A549 (cell line): ENCODE data around the gene SSU72. TPM values are rescaled to one million over a fixed set of nuclear protein-coding genes. Genes with fewer than 3 reads are reported as not detected.

ENCODE experiments used
- ATAC-seq, 2 experiments: fragments of 200-7000 bp in 1 of 2; fragments of >200 bp in 1 of 2; cut with Nextera tagmentation in 1 of 2; cut with Tn5 transposase in 1 of 2; 3 replicates each; pipeline versions ENCODE4 v1.8.0 to v1.9.1; 2018 to 2020; ENCODE audit warnings: mild to moderate bottlenecking in 1 of 2, moderate library complexity in 1 of 2
- CTCF ChIA-PET: fragments of 300-600 bp; sonication (Branson Sonifier 250); formaldehyde crosslinking; extraction: SDS; loops from one replicate; lab custom pipeline; 2021; ENCODE audit warnings: antibody characterized with exemption, inconsistent platforms; lab: Yijun Ruan, JAX
- POLR2A ChIA-PET: fragments of 350-600 bp; formaldehyde crosslinking; extraction: SDS; loops from one replicate; lab custom pipeline; 2021; ENCODE audit warnings: antibody characterized with exemption, inconsistent platforms; lab: Yijun Ruan, JAX
- DNase-seq, 2 experiments: peaks; one replicate each; pipeline versions ENCODE4 v3.0.0 to v3.0.0-alpha.2; 2011 to 2016; ENCODE audit warnings: low read depth in 1 of 2, low spot score in 1 of 2
- FAIRE-seq: peaks from 2 replicates; lab custom pipeline; 2011; peaks lifted over from hg19 to GRCh38; lab: Jason Lieb, UNC
- H3K27ac ChIP-seq, 2 experiments: fragments of >200 bp; sonication (Bioruptor Twin); formaldehyde crosslinking; 3 replicates each; pipeline ENCODE4 v1.5.1; 2016 to 2017
- H3K4me1 ChIP-seq: fragments of >200 bp; sonication (Bioruptor Twin); formaldehyde crosslinking; 3 replicates; pipeline ENCODE4 v1.6.1; 2016
- H3K4me2 ChIP-seq: fragments of >200 bp; sonication (Bioruptor Twin); formaldehyde crosslinking; 3 replicates; pipeline ENCODE4 v1.6.1; 2016
- H3K4me3 ChIP-seq: fragments of >200 bp; sonication (Bioruptor Twin); formaldehyde crosslinking; 3 replicates; pipeline ENCODE4 v1.5.1; 2016
- H3K9me3 ChIP-seq: fragments of >200 bp; sonication (Bioruptor Twin); formaldehyde crosslinking; 3 replicates; pipeline ENCODE4 v1.6.1; 2016
- E2F6 ChIP-seq: IDR thresholded peaks from 2 replicates; pipeline ENCODE4 v1.6.1; 2012; ENCODE audit warnings: low read depth, borderline replicate concordance
- FOXS1 ChIP-seq: fragments of 250-450 bp; sonication (Bioruptor Pico); IDR thresholded peaks from 2 replicates; pipeline ENCODE4 v1.5.0; 2020; ENCODE audit warnings: mild to moderate bottlenecking, moderate library complexity
- HES2 ChIP-seq: fragments of >200 bp; sonication (Bioruptor Twin); formaldehyde crosslinking; IDR thresholded peaks from 2 replicates; pipeline ENCODE4 v1.6.1; 2016
- HOXB5 ChIP-seq: fragments of 250-450 bp; sonication (Bioruptor Pico); IDR thresholded peaks from 2 replicates; pipeline ENCODE4 v1.5.0; 2020; ENCODE audit warnings: mild to moderate bottlenecking, moderate library complexity
- POLR2AphosphoS2 ChIP-seq: conservative IDR thresholded peaks from 2 replicates; pipeline ENCODE4 v1.6.1; 2012; ENCODE audit warnings: low read length, improper control_type of control experiment, inconsistent platforms
- REST ChIP-seq: fragments of 200-600 bp; sonication (generic); IDR thresholded peaks from 2 replicates; pipeline ENCODE4 v1.6.1; 2016; ENCODE audit warnings: antibody characterized with exemption, mild to moderate bottlenecking, moderate library complexity
- WGBS: methylation state at CpG from one replicate; pipeline ENCODE4 v1.1.6; 2017; ENCODE audit errors: missing lambda C conversion rate; 5-methylcytosine and 5-hydroxymethylcytosine counted together
- polyA plus RNA-seq, 4 experiments: library from polyadenylated mRNA; depleted of rRNA in 3 of 4; stranded (reverse); fragments of >200 nt; fragmentation: RNase III in 1 of 4; extraction: RNeasy Plus Mini Kit Qiagen cat#74134 plus additional on column Dnase treatment in 1 of 4; gene quantifications; 2 replicates in 3 of 4; 3 replicates in 1 of 4; pipeline ENCODE4 v1.2.3, GENCODE V29; 2011 to 2017

The SSU72 gene
- polyA plus RNA-seq, 2 of the 4 experiments (the other 2 are of a cell fraction) = 75.3 to 101 TPM

- POLR2A ChIA-PET = no interaction called here
Observed at GRCh38 chr1:1600861-1601563, 26.3 kb upstream of the SSU72 start.

GRCh38 chr1:1599935-1600860, 25.5 kb upstream of the SSU72 start, which contains the start of gene FNDC10:
TSS of gene FNDC10 (minus strand) at chr1:1600135. CDS start at chr1:1600015, 120 bp downstream.
- H3K9me3 ChIP-seq = no peaks in the 10 kb centered on the region
- peak within 1 kb of the TSS; percentile 51 for H3K4me3 ChIP-seq
- ATAC-seq (no peak), FAIRE-seq (no peak), DNase-seq (no peak)
- CTCF ChIA-PET = interaction anchor here (0.6 kb wide), 1 partner anchor 9 kb away, joined by 3 read pairs; no protein-coding TSS in a partner anchor
- 75% methylated on average over 16 of the region's 125 CpGs for WGBS
- TF ChIP-seq HES2 = no peak
- TF ChIP-seq REST = peak; percentile 48; the same call in 1 of the 2 replicates
- POLR2A ChIA-PET = no interaction called here
- peak within 1 kb of the TSS; percentile 78 for H3K4me2 ChIP-seq
- H3K4me1 ChIP-seq = peaks cover 11% of the 10 kb centered on the region
- peak within 1 kb of the TSS; percentile 54 to 88 for H3K27ac ChIP-seq

More at GRCh38 chr1:1600861-1601563, 26.3 kb upstream of the SSU72 start:
- Histone ChIP-seq H3K4me3 (no peak overlapping the region), H3K9me3 (no peaks in the 10 kb centered on the region), H3K4me2 (no peak overlapping the region; the same call in 2 of the 3 replicates), H3K4me1 (peaks cover 11% of the 10 kb centered on the region), H3K27ac (no peak overlapping the region)
- no peak for TF ChIP-seq HOXB5
- 0 out of 2 replicates have a peak, but pooled peaks have one; percentile 0 for TF ChIP-seq REST
- ATAC-seq (no peak), FAIRE-seq (no peak), DNase-seq (no peak)
- WGBS = 83% methylated on average over 11 of the region's 22 CpGs
- CTCF ChIA-PET = interaction anchor here (0.6 kb wide), 1 partner anchor 8 kb away, joined by 3 read pairs; no protein-coding TSS in a partner anchor

- ATAC-seq = peak in 1 of 2 experiments; percentile 35; a peak in 1 of 6 replicates
- Histone ChIP-seq H3K27ac (peak overlapping the region; percentile 54 to 88), H3K4me3 (peak overlapping the region; percentile 51), H3K4me2 (peak overlapping the region; percentile 78), H3K9me3 (no peaks in the 10 kb centered on the region), H3K4me1 (peaks cover 11% of the 10 kb centered on the region)
- TF ChIP-seq POLR2AphosphoS2 = no peak
- TF ChIP-seq FOXS1 (CRISPR knock-in tag) = no peak
- TF ChIP-seq E2F6 = peak; percentile 50; the same call in 1 of the 2 replicates
- 56% methylated on average over 34 of the region's 111 CpGs for WGBS
- no peak for DNase-seq
- no peak for FAIRE-seq
- CTCF ChIA-PET = interaction anchor here (0.7 kb wide), 1 partner anchor 51 kb away, joined by 3 read pairs; no protein-coding TSS in a partner anchor
- POLR2A ChIA-PET = no interaction called here
Observed at GRCh38 chr1:1599030-1599934, 24.6 kb upstream of the SSU72 start.
